Cardiac fibroblast (primary cell): ENCODE measurements around the gene ARMC7.

Source experiments
- DNase-seq, 2 donors: peaks; one replicate each; pipeline versions ENCODE4 v3.0.0 to v3.0.0-alpha.2; 2010; ENCODE audit warnings: low read depth in 2 of 2
- H3K4me3 ChIP-seq, 2 donors: replicated peaks in 1 of 2; 1 replicate in 1 of 2; 2 replicates in 1 of 2; pipeline ENCODE4 v1.5.1; 2011; ENCODE audit warnings: low read depth in 2 of 2, low read length in 2 of 2, mild to moderate bottlenecking in 2 of 2, moderate library complexity in 1 of 2
- CTCF ChIP-seq: IDR thresholded peaks from one replicate; pipeline ENCODE4 v1.5.1; 2011; ENCODE audit warnings: low read depth, mild to moderate bottlenecking, low read length, inconsistent platforms

ARMC7 gene

GRCh38 chr17:75113798-75114551, 4.2 kb downstream of the ARMC7 start:
- peak; percentile 94 to 95 for DNase-seq
- peak overlapping the region; percentile 45 to 54 for H3K4me3 ChIP-seq
- peak; percentile 92 for TF ChIP-seq CTCF

GRCh38 chr17:75114552-75115314, 5.0 kb downstream of the ARMC7 start:
- no peak for DNase-seq
- peak overlapping the region; percentile 45 to 54 for H3K4me3 ChIP-seq
- TF ChIP-seq CTCF, result no peak

GRCh38 chr17:75115555-75115954, 5.8 kb downstream of the ARMC7 start:
- no peak for DNase-seq
- no peak for TF ChIP-seq CTCF
- H3K4me3 ChIP-seq, result no peak overlapping the region

GRCh38 chr17:75116737-75117136, 7.0 kb downstream of the ARMC7 start:
- TF ChIP-seq CTCF, result no peak
- DNase-seq, result peak in 1 of 2 donors; percentile 28
- H3K4me3 ChIP-seq, result no peak overlapping the region

GRCh38 chr17:75118307-75118706, 8.5 kb downstream of the ARMC7 start:
- DNase-seq, result no peak
- TF ChIP-seq CTCF, result no peak
- H3K4me3 ChIP-seq, result no peak overlapping the region

- H3K4me3 ChIP-seq, result no peak overlapping the region
- DNase-seq, result peak; percentile 61 to 82
- TF ChIP-seq CTCF, result no peak
Measured at GRCh38 chr17:75124041-75124818, 14.5 kb downstream of the ARMC7 start.
